ENCODE data around the gene NAGLU.

Gene NAGLU

DNA sequence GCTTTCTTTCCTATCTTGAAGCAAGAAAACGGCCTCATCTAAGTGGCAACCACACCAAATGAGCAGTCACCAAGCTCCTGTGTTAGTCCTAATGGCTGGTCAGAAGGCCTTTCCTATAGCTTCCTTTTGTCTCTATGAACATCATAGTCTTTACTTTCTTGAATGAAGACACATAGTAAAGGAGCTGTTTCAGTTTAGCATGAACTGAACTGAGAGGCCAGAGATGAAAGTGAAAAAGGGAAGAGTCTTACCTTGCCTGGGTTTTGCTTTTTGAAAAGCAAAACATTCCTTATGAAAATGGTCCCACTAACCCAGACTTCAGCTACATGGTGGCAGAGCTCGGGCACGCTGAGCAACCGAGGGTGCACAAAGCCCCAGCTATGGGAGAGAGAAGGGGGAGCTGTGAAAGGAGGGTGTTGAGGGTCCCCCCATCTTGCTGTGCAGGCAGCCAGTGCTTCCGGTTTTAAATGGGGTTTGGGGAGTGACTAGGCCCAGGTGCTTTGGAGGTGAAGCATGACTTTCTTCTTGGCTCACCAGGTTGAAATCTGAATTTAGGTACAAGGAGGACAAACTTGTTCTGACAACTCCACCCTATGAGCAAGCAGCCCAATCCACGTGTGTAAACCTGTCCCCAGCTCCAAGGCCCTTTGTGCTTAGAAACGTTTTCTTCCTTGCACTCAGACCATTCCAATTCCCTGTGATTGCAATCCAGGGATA is 50.6 kb downstream of the NAGLU start:
- Histone ChIP-seq H3K27ac (ENCODE audit: insufficient read depth in 1 of 2, low read depth in 1 of 2, low read length in 2 of 2, poor library complexity in 1 of 2, severe bottlenecking in 2 of 2) (no peak overlapping the region), H3K9me3 (ENCODE audit: control extremely low read depth in 1 of 5, control insufficient read depth in 4 of 5, insufficient read depth in 2 of 5, low read depth in 1 of 5, low read length in 4 of 5) (no peaks in the 10 kb centered on the region), H3K4me3 (ENCODE audit: control insufficient read depth in 1 of 7, extremely low read depth in 1 of 7, insufficient read depth in 4 of 7, low read depth in 2 of 7, low read length in 6 of 7) (no peak overlapping the region), H3K36me3 (ENCODE audit: control insufficient read depth in 4 of 4, insufficient read depth in 4 of 4, low read length in 3 of 4) (peaks cover 41 to 93% (median 67%) of the 10 kb centered on the region in 4 experiments), H3K27me3 (replicated peaks in 2 of 5; ENCODE audit: control insufficient read depth in 4 of 5, insufficient read depth in 5 of 5, low read length in 4 of 5) (no peaks in the 10 kb centered on the region), H3K4me1 (ENCODE audit: control extremely low read depth in 1 of 4, control insufficient read depth in 4 of 4, insufficient read depth in 4 of 4, low read length in 3 of 4) (peaks cover 0 to 6% (median 0%) of the 10 kb centered on the region in 4 experiments)
- 97% methylated on average over 5 of the region's 7 CpGs for WGBS (ENCODE audit: insufficient coverage)
- ChIA-PET CTCF (interaction anchor here (0.8 to 4.1 kb wide), 5 partner anchors 9 to 94 kb away, joined by 3 to 26 read pairs (median 6); partner anchors contain the start of gene PSMC3IP), POLR2A (interaction anchor here (0.6 kb wide), 1 partner anchor 18 kb away, joined by 3 read pairs; no protein-coding TSS in a partner anchor)
- no peak for DNase-seq

DNA sequence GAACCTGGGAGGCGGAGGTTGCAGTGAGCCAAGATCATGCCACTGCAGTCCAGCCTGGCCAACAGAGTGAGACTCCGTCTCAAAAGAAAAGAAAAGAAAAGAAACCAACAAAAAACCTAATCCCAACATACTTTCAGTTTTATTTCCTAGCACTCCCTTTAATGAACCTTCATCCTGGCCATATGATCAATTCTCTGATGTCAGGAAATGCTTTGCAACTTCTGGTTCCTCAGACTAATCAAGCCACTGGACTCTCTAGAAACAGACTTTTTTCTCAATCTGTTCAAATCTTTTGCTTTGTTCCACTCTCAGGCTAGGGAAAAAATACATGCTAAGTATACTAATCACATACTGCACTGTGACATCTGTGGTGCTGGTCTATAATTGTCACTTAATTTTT is 54.8 kb downstream of the NAGLU start:
- Histone ChIP-seq H3K27me3 (replicated peaks in 2 of 5; ENCODE audit: control insufficient read depth in 4 of 5, insufficient read depth in 5 of 5, low read length in 4 of 5) (no peaks in the 10 kb centered on the region), H3K27ac (ENCODE audit: insufficient read depth in 1 of 2, low read depth in 1 of 2, low read length in 2 of 2, poor library complexity in 1 of 2, severe bottlenecking in 2 of 2) (no peak overlapping the region), H3K4me3 (ENCODE audit: control insufficient read depth in 1 of 7, extremely low read depth in 1 of 7, insufficient read depth in 4 of 7, low read depth in 2 of 7, low read length in 6 of 7) (no peak overlapping the region), H3K9me3 (ENCODE audit: control extremely low read depth in 1 of 5, control insufficient read depth in 4 of 5, insufficient read depth in 2 of 5, low read depth in 1 of 5, low read length in 4 of 5) (no peaks in the 10 kb centered on the region), H3K36me3 (ENCODE audit: control insufficient read depth in 4 of 4, insufficient read depth in 4 of 4, low read length in 3 of 4) (peaks cover 22 to 55% (median 35%) of the 10 kb centered on the region in 4 experiments), H3K4me1 (ENCODE audit: control extremely low read depth in 1 of 4, control insufficient read depth in 4 of 4, insufficient read depth in 4 of 4, low read length in 3 of 4) (no peaks in the 10 kb centered on the region)
- WGBS (ENCODE audit: insufficient coverage) = 100% methylated on average over 1 of the region's 2 CpGs
- DNase-seq = no peak
- ChIA-PET CTCF (interaction anchor here (2.7 kb wide), 1 partner anchor 12 kb away, joined by 8 read pairs; no protein-coding TSS in a partner anchor), POLR2A (no interaction called here)

DNA sequence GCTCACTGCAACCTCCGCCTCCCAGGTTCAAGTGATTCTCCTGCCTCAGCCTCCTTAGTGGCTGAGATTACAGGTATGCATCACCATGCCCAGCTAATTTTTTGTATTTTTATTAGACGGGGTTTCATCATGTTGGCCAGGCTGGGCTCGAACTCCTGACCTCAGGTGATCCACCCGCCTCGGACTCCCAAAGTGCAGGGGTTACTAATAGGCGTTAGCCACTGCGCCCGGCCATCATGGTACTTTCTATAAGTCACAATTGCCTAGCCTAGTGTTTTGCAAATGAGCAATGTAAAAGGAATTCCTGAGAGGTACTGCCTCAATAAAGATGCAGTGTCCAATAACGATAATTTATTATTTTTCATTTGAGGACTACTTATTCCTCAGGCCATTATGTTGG is 55.4 kb downstream of the NAGLU start:
- no peaks in the 10 kb centered on the region for H3K27me3 ChIP-seq (replicated peaks in 2 of 5; ENCODE audit: control insufficient read depth in 4 of 5, insufficient read depth in 5 of 5, low read length in 4 of 5)
- H3K4me3 ChIP-seq (ENCODE audit: control insufficient read depth in 1 of 7, extremely low read depth in 1 of 7, insufficient read depth in 4 of 7, low read depth in 2 of 7, low read length in 6 of 7) = no peak overlapping the region
- ChIA-PET CTCF (interaction anchor here (2.7 kb wide), 1 partner anchor 13 kb away, joined by 8 read pairs; no protein-coding TSS in a partner anchor), POLR2A (no interaction called here)
- H3K9me3 ChIP-seq (ENCODE audit: control extremely low read depth in 1 of 5, control insufficient read depth in 4 of 5, insufficient read depth in 2 of 5, low read depth in 1 of 5, low read length in 4 of 5) = no peaks in the 10 kb centered on the region
- WGBS (ENCODE audit: insufficient coverage) = 97% methylated on average over 7 of the region's 9 CpGs
- H3K4me1 ChIP-seq (ENCODE audit: control extremely low read depth in 1 of 4, control insufficient read depth in 4 of 4, insufficient read depth in 4 of 4, low read length in 3 of 4) = no peaks in the 10 kb centered on the region
- H3K27ac ChIP-seq (ENCODE audit: insufficient read depth in 1 of 2, low read depth in 1 of 2, low read length in 2 of 2, poor library complexity in 1 of 2, severe bottlenecking in 2 of 2) = no peak overlapping the region
- no peak for DNase-seq
- H3K36me3 ChIP-seq (ENCODE audit: control insufficient read depth in 4 of 4, insufficient read depth in 4 of 4, low read length in 3 of 4) = peaks cover 22 to 50% (median 31%) of the 10 kb centered on the region in 4 experiments

Data from common myeloid progenitor, CD34-positive (primary cell).